SU-DHL-6 (cell line): ENCODE measurements around the gene CAMK1D.

Experiments
- H2AFZ ChIP-seq: fragments of 200-600 bp; sonication (generic); 2 replicates; pipeline ENCODE4 v1.6.1; 2014; ENCODE audit warnings: low read depth, mild to moderate bottlenecking, moderate library complexity, mixed read lengths, antibody characterized with exemption, low read length; ENCODE audit not compliant: severe bottlenecking
- H3F3A ChIP-seq: fragments of 200-600 bp; shearing (Covaris generic); 2 replicates; pipeline ENCODE4 v1.6.0; 2016; ENCODE audit warnings: antibody characterized with exemption, mild to moderate bottlenecking; ENCODE audit not compliant: insufficient read depth
- H3K27ac ChIP-seq: fragments of 200-600 bp; sonication (generic); 2 replicates; pipeline ENCODE4 v1.5.1; 2016; ENCODE audit warnings: low read depth, mild to moderate bottlenecking, low read length, moderate library complexity, mixed read lengths
- H3K27me3 ChIP-seq: fragments of 200-600 bp; sonication (generic), shearing (Covaris generic); 2 replicates; pipeline ENCODE4 v1.6.0; 2014; ENCODE audit warnings: mild to moderate bottlenecking, low read length
- H3K36me3 ChIP-seq: fragments of 200-600 bp; sonication (generic); 2 replicates; pipeline ENCODE4 v1.6.1; 2014; ENCODE audit warnings: mild to moderate bottlenecking, low read length, mixed read lengths
- H3K4me2 ChIP-seq: fragments of 300-600, 200-600 bp; shearing (Covaris generic), sonication (generic); 2 replicates; pipeline ENCODE4 v1.6.0; 2014; ENCODE audit warnings: low read length, low read depth, mild to moderate bottlenecking; ENCODE audit not compliant: poor library complexity, severe bottlenecking
- H3K4me3 ChIP-seq: fragments of 200-600 bp; sonication (generic); 2 replicates; pipeline ENCODE4 v1.5.1; 2014; ENCODE audit warnings: antibody characterized with exemption, low read length, mild to moderate bottlenecking, mixed read lengths; ENCODE audit not compliant: insufficient read depth, poor library complexity, severe bottlenecking
- H3K79me2 ChIP-seq: fragments of 200-600 bp; sonication (generic); 2 replicates; pipeline ENCODE4 v1.6.1; 2014; ENCODE audit warnings: mild to moderate bottlenecking, low read length, moderate library complexity; ENCODE audit not compliant: insufficient read depth
- H3K9ac ChIP-seq: fragments of 200-600 bp; sonication (generic); 2 replicates; pipeline ENCODE4 v1.7.0; 2014; ENCODE audit warnings: mild to moderate bottlenecking, low read length
- H3K9me2 ChIP-seq: fragments of 200-600 bp; sonication (generic); replicated peaks from 2 replicates; pipeline ENCODE4 v1.6.1; 2014; ENCODE audit warnings: low read length; ENCODE audit not compliant: insufficient read depth
- H3K9me3 ChIP-seq: fragments of 200-600 bp; sonication (generic); 2 replicates; pipeline ENCODE4 v1.6.1; 2014; ENCODE audit warnings: low read length, mixed read lengths; ENCODE audit not compliant: insufficient read depth
- H4K20me1 ChIP-seq: fragments of 200-600 bp; sonication (generic); 2 replicates; pipeline ENCODE4 v1.6.1; 2014; ENCODE audit warnings: low read depth, mild to moderate bottlenecking, antibody characterized with exemption, low read length, moderate library complexity, mixed read lengths
- CTCF ChIP-seq: fragments of 200-600 bp; sonication (generic); IDR thresholded peaks from one replicate; pipeline ENCODE4 v1.5.1; 2017; ENCODE audit warnings: antibody characterized with exemption, mild to moderate bottlenecking, low read length, moderate library complexity; ENCODE audit not compliant: insufficient read depth, poor library complexity, severe bottlenecking
- EZH2phosphoT487 ChIP-seq: fragments of 200-600 bp; sonication (generic), shearing (Covaris generic); conservative IDR thresholded peaks from 2 replicates; pipeline ENCODE4 v1.6.1; 2018; ENCODE audit warnings: mild to moderate bottlenecking, antibody characterized with exemption, low read length, moderate library complexity, mixed read lengths

CAMK1D gene

GRCh38 chr10:12418725-12419261 lies 69.4 kb downstream of the CAMK1D start:
- Histone ChIP-seq H3K9me3 (no peaks in the 10 kb centered on the region), H3K27ac (peak overlapping the region; percentile 61; the same call in 1 of the 2 replicates), H3K9ac (no peak overlapping the region), H3K79me2 (peaks cover 96% of the 10 kb centered on the region), H3K27me3 (no peaks in the 10 kb centered on the region), H3K9me2 (no peaks in the 10 kb centered on the region), H3K4me3 (no peak overlapping the region), H3F3A (peaks cover 43% of the 10 kb centered on the region), H3K4me2 (peak overlapping the region; percentile 23), H4K20me1 (peaks cover 23% of the 10 kb centered on the region; the same call in 1 of the 2 replicates), H2AFZ (no peak overlapping the region), H3K36me3 (no peaks in the 10 kb centered on the region)
- TF ChIP-seq EZH2phosphoT487, result no peak
- no peak for TF ChIP-seq CTCF

- Histone ChIP-seq H3K79me2 (peaks cover 96% of the 10 kb centered on the region), H3K4me2 (peak overlapping the region; percentile 23), H3K9me3 (no peaks in the 10 kb centered on the region), H3K9ac (no peak overlapping the region), H3K27me3 (no peaks in the 10 kb centered on the region), H3F3A (peaks cover 42% of the 10 kb centered on the region), H3K9me2 (no peaks in the 10 kb centered on the region), H2AFZ (no peak overlapping the region), H3K27ac (peak overlapping the region; percentile 61), H3K4me3 (no peak overlapping the region), H4K20me1 (peaks cover 18% of the 10 kb centered on the region; the same call in 1 of the 2 replicates), H3K36me3 (no peaks in the 10 kb centered on the region)
- TF ChIP-seq EZH2phosphoT487 (no peak), CTCF (no peak)
Observed at GRCh38 chr10:12419262-12419847, 70.0 kb downstream of the CAMK1D start.

GRCh38 chr10:12420530-12421120 lies 71.3 kb downstream of the CAMK1D start:
- no peaks in the 10 kb centered on the region for H3K27me3 ChIP-seq
- H3K4me2 ChIP-seq, result peak overlapping the region; percentile 39
- no peaks in the 10 kb centered on the region for H3K9me3 ChIP-seq
- no peak overlapping the region for H3K4me3 ChIP-seq
- peak overlapping the region; percentile 77 for H3K27ac ChIP-seq
- H3K79me2 ChIP-seq, result peaks cover 96% of the 10 kb centered on the region
- TF ChIP-seq CTCF, result no peak
- no peak for TF ChIP-seq EZH2phosphoT487
- H2AFZ ChIP-seq, result no peak overlapping the region
- H4K20me1 ChIP-seq, result peaks cover 11% of the 10 kb centered on the region; the same call in 1 of the 2 replicates
- H3F3A ChIP-seq, result peaks cover 46% of the 10 kb centered on the region
- H3K9me2 ChIP-seq, result no peaks in the 10 kb centered on the region
- H3K9ac ChIP-seq, result 0 out of 2 replicates have a peak overlapping the region, but pooled peaks have one; percentile 14
- H3K36me3 ChIP-seq, result no peaks in the 10 kb centered on the region
